ENCODE data around the gene PTGER4.
"Not testable (repeated sequence)": the region's sequence is repeated elsewhere in the genome, so short reads cannot be mapped to it uniquely, and the experiment has no call there.

The PTGER4 gene

DNA sequence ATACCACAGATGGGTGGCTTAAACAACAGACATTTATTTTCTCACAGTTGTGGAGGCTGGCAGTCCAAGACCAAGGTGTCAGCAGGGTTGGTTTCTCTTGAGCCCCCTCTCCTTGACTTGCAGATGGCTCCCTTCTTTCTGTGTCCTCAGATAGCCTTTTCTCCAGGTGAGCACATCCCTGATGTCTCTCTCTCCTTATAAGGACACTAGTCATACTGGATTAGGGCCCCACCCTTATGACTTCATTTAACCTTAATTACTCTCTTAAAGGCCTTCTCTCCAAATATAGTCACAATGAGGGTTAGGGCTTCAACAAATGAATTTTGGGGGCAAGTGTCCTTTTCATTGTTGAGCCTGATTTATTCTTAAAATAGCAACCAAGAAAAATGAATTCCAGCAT is 14.7 kb downstream of the PTGER4 start:
- no peak for DNase-seq

DNA sequence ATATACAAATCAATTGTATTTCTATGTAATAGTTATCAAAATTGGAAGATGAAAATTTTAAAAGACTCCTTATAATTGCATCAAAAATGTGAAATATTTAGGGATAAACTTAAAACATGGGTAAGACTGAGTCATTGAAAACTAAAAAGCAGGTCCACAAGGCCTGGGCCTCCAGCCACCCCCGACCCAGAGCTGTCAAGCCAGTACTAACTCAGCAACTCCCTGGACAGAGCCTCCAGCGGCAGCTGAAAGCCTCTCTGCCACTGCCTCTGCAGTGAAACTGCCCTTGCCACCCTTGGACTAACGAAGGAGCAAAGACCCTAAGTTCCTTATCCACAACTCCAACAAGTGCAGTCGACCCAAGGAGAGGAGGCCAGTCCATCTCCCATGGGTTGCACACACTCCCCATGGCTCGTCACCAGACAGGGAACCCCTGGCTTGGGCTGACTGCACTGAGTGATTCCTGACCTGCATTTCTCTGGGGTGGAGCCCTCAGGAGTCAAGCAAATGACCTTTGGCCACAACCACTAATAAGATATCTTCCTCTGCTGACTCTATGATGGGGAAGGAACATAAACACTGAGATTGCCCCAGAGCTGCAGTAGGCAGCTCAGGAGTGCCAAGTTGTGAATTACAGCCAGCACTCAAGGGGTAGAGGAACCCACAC is 20.5 kb downstream of the PTGER4 start:
- DNase-seq: no peak

DNA sequence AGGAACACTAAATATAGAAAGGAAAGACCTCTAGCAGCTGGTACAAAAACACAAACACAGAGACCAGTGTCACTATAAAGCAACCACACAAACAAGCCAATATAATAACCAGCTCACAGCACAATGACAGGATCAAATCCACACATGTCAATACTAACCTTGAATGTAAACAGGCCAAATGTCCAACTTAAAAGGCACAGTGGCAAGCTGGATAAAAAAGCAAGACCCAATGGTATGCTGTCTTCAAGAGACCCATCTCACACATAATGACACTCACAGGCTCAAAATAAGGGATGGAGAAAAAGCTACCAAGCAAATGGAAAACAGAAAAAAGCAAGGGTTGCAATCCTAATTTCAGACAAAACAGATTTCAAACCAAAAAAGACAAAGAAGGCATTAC is 22.3 kb downstream of the PTGER4 start:
- not testable (repeated sequence) for DNase-seq

DNA sequence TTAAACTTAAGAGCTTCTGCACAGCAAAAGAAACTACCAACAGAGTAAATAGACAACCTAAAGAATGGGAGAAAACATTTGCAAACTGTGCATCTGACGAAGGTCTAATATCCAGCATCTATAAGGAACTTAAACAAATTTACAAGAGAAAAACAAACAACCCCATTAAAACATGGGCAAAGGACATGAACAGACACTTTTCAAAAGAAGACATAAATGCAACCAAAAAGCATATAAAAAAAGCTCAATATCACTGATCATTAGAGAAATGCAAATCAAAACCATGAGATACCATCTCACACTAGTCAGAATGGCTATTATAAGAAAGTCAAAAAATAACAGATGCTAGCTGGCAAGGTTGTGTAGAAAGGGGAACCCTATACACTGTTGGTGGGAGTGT is 25.8 kb downstream of the PTGER4 start:
- not testable (repeated sequence) for DNase-seq

DNA sequence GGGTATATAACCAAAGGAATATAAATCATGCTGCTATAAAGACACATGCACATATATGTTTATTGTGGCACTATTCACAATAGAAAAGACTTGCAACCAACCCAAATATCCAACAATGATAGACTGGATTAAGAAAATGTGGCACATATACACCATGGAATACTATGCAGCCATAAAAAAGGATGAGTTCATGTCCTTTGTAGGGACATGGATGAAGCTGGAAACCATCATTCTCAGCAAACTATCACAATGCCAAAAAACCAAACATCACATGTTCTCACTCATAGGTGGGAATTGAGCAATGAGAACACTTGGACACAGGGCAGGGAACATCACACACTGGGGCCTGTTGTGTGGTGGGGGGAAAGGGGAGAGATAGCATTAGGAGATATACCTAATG is 30.9 kb downstream of the PTGER4 start:
- DNase-seq: not testable (repeated sequence)

DNA sequence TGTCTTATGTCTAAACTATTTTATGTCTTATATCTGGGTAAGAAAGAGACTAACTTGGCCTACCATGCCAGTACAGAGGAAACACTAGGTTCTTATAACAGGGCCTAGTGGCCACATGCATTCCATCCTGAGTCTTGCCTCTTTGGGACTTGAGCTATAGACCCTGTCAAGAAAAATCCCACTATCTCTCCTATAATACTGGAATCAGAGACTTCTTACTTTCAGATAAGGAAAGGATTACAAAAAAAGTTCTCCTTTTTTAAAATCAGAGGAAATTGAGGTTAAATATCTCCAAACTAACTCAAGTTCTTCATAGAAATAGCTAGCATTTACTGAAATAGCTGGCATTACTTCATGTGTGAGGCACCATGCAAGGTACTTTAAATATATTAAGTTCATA is 34.3 kb downstream of the PTGER4 start:
- DNase-seq: no peak

DNA sequence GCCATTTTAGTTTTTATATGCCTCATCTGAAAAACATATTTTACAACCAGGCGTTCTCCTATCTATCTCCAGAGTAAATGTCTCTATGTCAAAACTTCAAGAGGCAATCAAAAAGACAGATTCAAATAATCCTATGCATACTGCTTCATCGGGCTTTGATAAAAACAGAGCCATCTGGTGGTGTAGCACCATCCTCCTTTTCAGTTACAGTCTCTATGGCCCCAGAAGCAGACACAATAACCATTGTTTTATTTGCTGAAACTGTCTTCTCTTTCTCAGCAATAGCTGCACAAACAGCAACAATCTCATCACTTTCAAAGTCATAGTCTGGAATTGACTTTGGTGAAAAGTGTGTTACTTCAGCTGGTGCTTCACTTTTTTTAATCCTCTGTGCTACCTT is 36.3 kb downstream of the PTGER4 start:
- DNase-seq: no peak

DNA sequence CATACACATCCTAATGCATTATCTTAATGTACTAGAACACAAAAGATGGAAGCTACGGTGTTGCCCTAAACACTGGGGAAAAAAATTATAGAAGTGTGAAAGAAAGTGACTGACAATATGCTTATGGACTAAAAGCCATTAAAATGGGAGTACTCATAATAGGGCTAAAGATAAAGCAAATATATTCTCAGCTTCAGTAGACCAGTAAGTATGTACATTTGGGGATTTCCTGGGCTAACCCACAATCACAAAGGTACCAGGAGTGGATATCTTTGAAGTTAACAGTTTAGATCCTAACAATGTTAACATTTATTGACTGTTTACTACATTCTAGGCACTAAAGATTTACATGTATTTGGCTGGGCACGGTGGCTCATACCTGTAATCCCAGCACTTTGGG is 36.9 kb downstream of the PTGER4 start:
- DNase-seq: no peak

DNA sequence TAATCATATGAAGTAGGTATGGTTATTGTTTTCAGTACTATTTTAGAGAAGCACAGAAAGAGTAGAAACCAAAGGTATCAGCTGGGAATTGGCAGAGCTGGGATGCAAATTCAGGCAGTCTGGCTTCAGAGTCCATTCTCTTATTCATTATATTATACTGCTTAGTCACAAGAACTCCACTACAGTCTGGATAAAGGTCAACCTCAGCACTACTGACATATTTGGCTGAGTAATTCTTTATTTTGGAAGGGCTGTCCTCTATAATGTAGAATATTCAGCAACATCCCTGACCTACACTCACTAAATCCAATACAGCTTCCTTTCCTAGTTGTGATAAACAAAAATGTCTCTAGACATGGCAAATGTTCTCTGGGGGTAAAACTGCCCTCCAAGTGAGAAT is 37.6 kb downstream of the PTGER4 start:
- no peak for DNase-seq

DNA sequence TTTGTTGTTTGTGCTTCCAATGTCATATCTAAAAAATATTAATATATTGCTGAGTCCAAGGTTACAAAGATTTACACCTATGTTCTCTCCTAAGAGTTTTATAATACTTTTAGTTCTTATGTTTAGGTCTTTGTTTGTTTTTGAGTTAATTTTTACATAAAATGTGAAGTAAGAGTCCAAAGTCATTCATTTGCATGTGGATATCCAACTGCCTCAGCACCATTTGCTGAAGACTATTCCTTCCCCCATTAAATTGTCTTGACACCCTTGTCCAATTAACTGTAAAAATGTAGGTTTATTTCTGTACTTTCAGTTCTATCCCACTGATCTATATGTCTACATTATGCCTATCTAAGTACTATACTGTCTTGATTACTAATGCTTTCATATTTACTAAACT is 40.4 kb downstream of the PTGER4 start:
- DNase-seq: no peak

DNA sequence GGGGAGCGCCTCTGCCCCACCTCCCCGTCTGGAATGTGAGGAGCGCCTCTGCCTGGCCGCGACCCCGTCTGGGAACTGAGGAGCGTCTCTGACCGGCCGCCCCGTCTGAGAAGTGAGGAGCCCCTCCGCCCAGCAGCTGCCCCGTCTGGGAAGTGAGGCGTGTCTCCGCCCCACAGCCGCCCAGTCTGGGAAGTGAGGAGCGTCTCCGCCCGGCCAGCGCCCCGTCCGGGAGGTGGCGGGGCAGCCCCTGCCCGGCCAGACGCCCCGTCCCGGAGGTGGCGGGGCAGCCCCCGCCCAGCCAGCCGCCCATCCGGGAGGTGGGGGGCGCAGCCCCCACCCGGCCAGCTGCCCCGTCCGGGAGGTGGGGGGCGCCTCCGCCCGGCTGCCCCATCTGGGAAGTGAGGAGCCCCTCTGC is 42.8 kb downstream of the PTGER4 start:
- not testable (repeated sequence) for DNase-seq

DNA sequence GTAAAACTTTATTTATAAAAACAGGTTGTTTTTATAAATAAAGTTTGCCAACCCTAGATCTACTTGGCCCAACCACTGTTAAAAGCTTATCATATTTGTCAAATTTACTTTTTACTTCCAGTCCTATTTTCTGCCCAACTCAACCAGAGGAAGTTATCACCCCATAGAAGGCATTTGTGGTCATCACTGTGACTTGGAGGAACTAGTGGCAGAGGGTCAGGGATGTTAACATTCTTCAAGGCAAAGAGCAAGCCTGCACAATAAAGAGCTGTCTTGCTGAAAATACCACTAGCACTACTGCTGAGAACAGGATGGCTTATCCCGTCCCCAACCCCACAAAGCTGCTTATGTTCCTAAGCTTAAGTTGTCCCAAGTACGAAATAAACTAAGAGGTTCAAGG is 53.7 kb downstream of the PTGER4 start:
- DNase-seq: no peak

DNA sequence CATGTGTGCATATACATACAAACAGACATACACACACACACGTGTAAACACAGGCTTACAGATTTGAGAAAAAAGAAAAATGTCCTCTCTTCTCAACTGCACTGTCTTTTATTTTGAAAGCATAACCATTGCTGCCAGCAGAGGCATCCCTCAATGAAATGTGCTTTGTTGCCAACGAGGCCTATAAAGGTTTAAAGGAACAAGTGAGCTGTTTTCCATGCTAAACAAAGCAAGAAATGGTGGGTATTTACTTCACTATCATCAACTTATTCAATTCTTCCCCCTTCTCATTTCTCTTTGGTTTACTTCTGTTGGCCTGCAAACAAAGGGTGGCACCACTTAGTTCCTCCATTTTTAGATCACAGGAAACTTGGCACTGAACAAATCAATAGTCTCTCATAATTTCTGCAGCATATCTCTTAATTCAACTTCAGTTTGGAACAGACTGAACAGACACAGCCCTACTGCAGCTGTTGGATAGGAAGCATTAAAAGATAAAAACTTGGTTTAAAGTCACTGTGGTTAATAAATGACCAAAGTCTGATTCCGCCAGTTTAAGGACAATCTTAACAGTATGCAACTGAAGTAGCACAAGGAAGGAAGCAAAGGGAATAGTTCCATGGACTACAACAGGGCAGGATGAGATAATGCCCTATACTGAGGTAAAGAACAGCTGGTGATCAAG is 54.3 kb downstream of the PTGER4 start:
- no peak for DNase-seq

DNA sequence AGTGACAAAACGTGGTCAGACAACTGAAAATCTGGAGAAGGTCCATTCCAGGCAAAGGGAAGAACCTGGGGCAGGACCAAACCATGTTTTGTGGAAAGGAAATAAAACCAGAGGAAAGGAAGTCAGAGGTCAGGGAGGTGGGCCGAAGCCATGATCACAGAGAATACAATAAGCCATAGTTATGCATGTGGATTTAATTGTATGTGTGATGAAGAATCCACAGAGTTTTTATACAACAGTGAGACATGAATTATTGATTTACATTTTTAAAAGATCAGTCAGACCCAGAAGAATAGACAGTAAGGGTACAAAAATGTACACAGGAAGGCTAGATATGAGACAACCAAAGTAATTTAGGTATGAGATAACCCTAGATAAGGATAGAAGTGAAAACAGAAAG is 55.3 kb downstream of the PTGER4 start:
- no peak for DNase-seq

DNA sequence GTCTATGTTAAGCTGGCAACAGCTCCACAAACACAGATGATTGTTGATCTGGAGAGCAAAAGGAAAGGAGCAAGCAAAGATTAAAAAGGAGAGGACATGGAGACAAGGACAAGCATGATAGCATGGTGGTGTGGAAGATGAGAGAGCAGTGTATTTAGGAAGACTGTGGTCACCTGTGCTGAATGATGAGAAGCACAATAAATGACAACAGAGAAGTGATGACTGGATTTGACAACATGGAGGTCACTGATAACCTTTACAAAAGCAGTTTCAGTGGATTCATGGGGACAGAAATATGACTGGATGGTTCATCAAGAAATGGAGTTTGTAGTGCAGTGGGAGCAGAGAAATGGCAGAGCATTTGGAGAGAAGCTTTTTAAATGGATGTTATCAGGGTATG is 55.9 kb downstream of the PTGER4 start:
- DNase-seq: no peak

DNA sequence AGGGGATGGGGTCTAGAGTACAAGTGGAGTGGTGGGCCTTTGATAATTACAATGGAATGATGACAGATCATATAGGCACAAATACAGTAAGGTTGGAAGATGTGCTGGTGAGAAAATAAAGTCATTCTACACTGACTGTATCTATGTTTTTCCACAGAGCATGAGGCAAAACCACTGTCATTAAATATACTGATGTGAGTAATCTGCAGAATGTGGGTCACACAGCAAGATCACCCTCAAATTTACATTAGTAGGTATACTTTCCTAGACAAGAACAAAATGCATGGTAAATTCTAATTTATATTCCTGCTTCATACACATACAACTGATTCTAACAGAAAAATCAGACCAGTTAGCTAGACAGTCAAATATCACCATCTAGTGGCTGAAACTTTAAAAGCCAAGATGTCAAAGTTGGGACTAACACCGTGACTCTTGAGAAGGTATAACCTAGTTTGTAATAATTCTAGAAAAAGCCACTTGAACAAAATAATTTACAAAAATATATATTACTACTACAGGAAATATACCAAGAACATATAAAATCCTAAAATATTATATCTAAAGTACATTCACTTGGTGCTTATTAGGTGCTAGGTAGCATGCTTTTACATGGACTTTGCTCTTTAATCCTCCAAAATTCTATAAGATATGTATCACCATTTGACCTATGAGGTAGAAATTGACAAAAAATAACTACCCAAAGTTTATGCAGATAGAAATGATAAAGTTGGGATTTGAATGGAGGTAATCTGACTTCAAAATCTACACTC is 56.6 kb downstream of the PTGER4 start:
- DNase-seq: peak; percentile 43

DNA sequence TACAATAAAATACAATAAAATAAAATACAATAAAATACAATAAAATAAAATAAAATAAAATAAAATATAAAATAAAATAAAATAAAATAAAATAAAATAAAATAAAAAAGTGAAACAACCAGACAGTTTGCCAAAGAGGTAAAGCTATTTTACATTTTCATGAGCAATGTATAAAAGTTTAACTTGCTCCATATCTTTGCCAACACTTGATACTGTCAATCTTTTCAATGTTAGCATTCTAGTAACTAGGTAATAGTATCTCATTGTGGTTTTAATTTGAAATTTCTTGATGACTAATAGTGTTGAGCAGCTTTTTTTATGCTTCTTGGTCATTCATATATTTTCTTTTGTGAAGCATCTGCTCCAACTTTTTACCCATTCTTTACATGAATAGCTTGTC is 58.8 kb downstream of the PTGER4 start:
- no peak for DNase-seq
